NCI-H1436 (cell line): ENCODE measurements around the gene SLC26A1.

ENCODE experiments used
- DNase-seq: peaks from one replicate; lab custom pipeline; 2025; lab: John Stamatoyannopoulos, UW

Gene SLC26A1

GRCh38 chr4:1029529-1029928 lies 36.3 kb upstream of the SLC26A1 start:
- DNase-seq, result no peak

- DNase-seq, result no peak
Observed at GRCh38 chr4:1028574-1029220, 35.5 kb upstream of the SLC26A1 start.

- no peak for DNase-seq
Observed at GRCh38 chr4:1027915-1028238, 34.7 kb upstream of the SLC26A1 start.

GRCh38 chr4:1027219-1027914 lies 34.2 kb upstream of the SLC26A1 start:
- no peak for DNase-seq

- no peak for DNase-seq
Observed at GRCh38 chr4:1026115-1026514, 32.9 kb upstream of the SLC26A1 start.

- DNase-seq, result no peak
Observed at GRCh38 chr4:1024882-1025545, 31.8 kb upstream of the SLC26A1 start.

GRCh38 chr4:1023895-1024740 lies 30.9 kb upstream of the SLC26A1 start:
- DNase-seq, result no peak

- DNase-seq, result no peak
Observed at GRCh38 chr4:1023075-1023640, 30.0 kb upstream of the SLC26A1 start.

- DNase-seq, result no peak
Observed at GRCh38 chr4:1022739-1023066, 29.5 kb upstream of the SLC26A1 start.

GRCh38 chr4:1022051-1022738 lies 29.0 kb upstream of the SLC26A1 start:
- no peak for DNase-seq

GRCh38 chr4:1021386-1022050 lies 28.3 kb upstream of the SLC26A1 start:
- DNase-seq, result no peak

- no peak for DNase-seq
Observed at GRCh38 chr4:1019729-1020470, 26.7 kb upstream of the SLC26A1 start.

GRCh38 chr4:1019320-1019719 lies 26.1 kb upstream of the SLC26A1 start:
- no peak for DNase-seq

- no peak for DNase-seq
Observed at GRCh38 chr4:1018147-1019020, 25.2 kb upstream of the SLC26A1 start.

- no peak for DNase-seq
Observed at GRCh38 chr4:1017706-1018105, 24.5 kb upstream of the SLC26A1 start.

GRCh38 chr4:1017211-1017610 lies 24.0 kb upstream of the SLC26A1 start:
- no peak for DNase-seq

- no peak for DNase-seq
Observed at GRCh38 chr4:1015746-1016145, 22.5 kb upstream of the SLC26A1 start.

GRCh38 chr4:1015179-1015578 lies 22.0 kb upstream of the SLC26A1 start:
- no peak for DNase-seq
